GM19455 (cell line): Measurements from ENCODE around the gene CTIF.

Experiments
- ATAC-seq: cut with Tn5 transposase; IDR thresholded peaks from one replicate; pipeline ENCODE4 v1.9.1; 2021; ENCODE audit not compliant: unreplicated experiment

CTIF gene

GRCh38 chr18:48550101-48550729, 11.4 kb downstream of the CTIF start:
- no peak for ATAC-seq

- ATAC-seq = no peak
These were observed 12.3 kb downstream of the CTIF start for GRCh38 chr18:48551100-48551499.

GRCh38 chr18:48552130-48552529, 13.3 kb downstream of the CTIF start:
- no peak for ATAC-seq

- ATAC-seq = no peak
These were observed 14.4 kb downstream of the CTIF start for GRCh38 chr18:48553236-48553635.

- no peak for ATAC-seq
These were observed 16.0 kb downstream of the CTIF start for GRCh38 chr18:48554610-48555400.

GRCh38 chr18:48555465-48555995, 16.7 kb downstream of the CTIF start:
- ATAC-seq = no peak

- ATAC-seq = no peak
These were observed 18.9 kb downstream of the CTIF start for GRCh38 chr18:48557640-48558174.

GRCh38 chr18:48558248-48558647, 19.4 kb downstream of the CTIF start:
- ATAC-seq = no peak

GRCh38 chr18:48560491-48560890, 21.7 kb downstream of the CTIF start:
- ATAC-seq = no peak

- ATAC-seq = no peak
These were observed 23.2 kb downstream of the CTIF start for GRCh38 chr18:48562075-48562474.

- ATAC-seq = no peak
These were observed 24.2 kb downstream of the CTIF start for GRCh38 chr18:48563027-48563426.

- no peak for ATAC-seq
These were observed 25.3 kb downstream of the CTIF start for GRCh38 chr18:48564139-48564538.

GRCh38 chr18:48565105-48565504, 26.3 kb downstream of the CTIF start:
- ATAC-seq = no peak

- no peak for ATAC-seq
These were observed 27.8 kb downstream of the CTIF start for GRCh38 chr18:48566589-48566988.

GRCh38 chr18:48567388-48567787, 28.6 kb downstream of the CTIF start:
- ATAC-seq = no peak

- ATAC-seq = no peak
These were observed 30.5 kb downstream of the CTIF start for GRCh38 chr18:48569139-48569914.

GRCh38 chr18:48569915-48570264, 31.1 kb downstream of the CTIF start:
- no peak for ATAC-seq

- no peak for ATAC-seq
These were observed 31.5 kb downstream of the CTIF start for GRCh38 chr18:48570313-48570712.

- ATAC-seq = no peak
These were observed 33.0 kb downstream of the CTIF start for GRCh38 chr18:48571639-48572384.

- ATAC-seq = no peak
These were observed 33.7 kb downstream of the CTIF start for GRCh38 chr18:48572402-48573126.
